A549 (cell line): ENCODE measurements around the gene CITED4. TPM values are rescaled to one million over a fixed set of nuclear protein-coding genes. Genes with fewer than 3 reads are reported as not detected.

Source experiments
- ATAC-seq, 2 experiments: fragments of 200-7000 bp in 1 of 2; fragments of >200 bp in 1 of 2; cut with Nextera tagmentation in 1 of 2; cut with Tn5 transposase in 1 of 2; 3 replicates each; pipeline versions ENCODE4 v1.8.0 to v1.9.1; 2018 to 2020; ENCODE audit warnings: mild to moderate bottlenecking in 1 of 2, moderate library complexity in 1 of 2
- CTCF ChIA-PET: fragments of 300-600 bp; sonication (Branson Sonifier 250); formaldehyde crosslinking; extraction: SDS; loops from one replicate; lab custom pipeline; 2021; ENCODE audit warnings: antibody characterized with exemption, inconsistent platforms; lab: Yijun Ruan, JAX
- POLR2A ChIA-PET: fragments of 350-600 bp; formaldehyde crosslinking; extraction: SDS; loops from one replicate; lab custom pipeline; 2021; ENCODE audit warnings: antibody characterized with exemption, inconsistent platforms; lab: Yijun Ruan, JAX
- DNase-seq, 2 experiments: peaks; one replicate each; pipeline versions ENCODE4 v3.0.0 to v3.0.0-alpha.2; 2011 to 2016; ENCODE audit warnings: low read depth in 1 of 2, low spot score in 1 of 2
- FAIRE-seq: peaks from 2 replicates; lab custom pipeline; 2011; peaks lifted over from hg19 to GRCh38; lab: Jason Lieb, UNC
- H3K27ac ChIP-seq, 2 experiments: fragments of >200 bp; sonication (Bioruptor Twin); formaldehyde crosslinking; 3 replicates each; pipeline ENCODE4 v1.5.1; 2016 to 2017
- H3K4me1 ChIP-seq: fragments of >200 bp; sonication (Bioruptor Twin); formaldehyde crosslinking; 3 replicates; pipeline ENCODE4 v1.6.1; 2016
- H3K4me2 ChIP-seq: fragments of >200 bp; sonication (Bioruptor Twin); formaldehyde crosslinking; 3 replicates; pipeline ENCODE4 v1.6.1; 2016
- H3K4me3 ChIP-seq: fragments of >200 bp; sonication (Bioruptor Twin); formaldehyde crosslinking; 3 replicates; pipeline ENCODE4 v1.5.1; 2016
- H3K9me3 ChIP-seq: fragments of >200 bp; sonication (Bioruptor Twin); formaldehyde crosslinking; 3 replicates; pipeline ENCODE4 v1.6.1; 2016
- BHLHE40 ChIP-seq: IDR thresholded peaks from 2 replicates; pipeline ENCODE4 v1.6.1; 2012; ENCODE audit warnings: low read depth, low read length, inconsistent platforms
- CBX2 ChIP-seq: fragments of 200-600 bp; sonication (generic); IDR thresholded peaks from 2 replicates; pipeline ENCODE4 v1.6.1; 2016; ENCODE audit warnings: low read depth, mild to moderate bottlenecking, borderline replicate concordance
- CBX8 ChIP-seq: fragments of 200-600 bp; sonication (generic); IDR thresholded peaks from 2 replicates; pipeline ENCODE4 v1.6.1; 2016
- CHD2 ChIP-seq: fragments of 150-350 bp; IDR thresholded peaks from 2 replicates; pipeline ENCODE4 v1.6.1; 2014; ENCODE audit warnings: low read length; ENCODE audit not compliant: partially characterized antibody
- EP300 ChIP-seq, 2 experiments: fragments of >200 bp; sonication (Bioruptor Twin); formaldehyde crosslinking; IDR thresholded peaks; 2 replicates in 1 of 2; 3 replicates in 1 of 2; pipeline ENCODE4 v1.6.1; 2016 to 2017
- ESRRA ChIP-seq: fragments of 150-350 bp; IDR thresholded peaks from 2 replicates; pipeline ENCODE4 v1.6.1; 2014; ENCODE audit warnings: mild to moderate bottlenecking, low read length, borderline replicate concordance
- FOSB ChIP-seq: fragments of 250-450 bp; sonication (Bioruptor Pico); IDR thresholded peaks from 2 replicates; pipeline ENCODE4 v1.5.0; 2020; ENCODE audit warnings: mild to moderate bottlenecking, moderate library complexity
- FOSL2 ChIP-seq, 2 experiments: fragments of 450-650 bp in 1 of 2; fragments of >200 bp in 1 of 2; sonication (Bioruptor Twin) in 1 of 2; formaldehyde crosslinking; IDR thresholded peaks; 2 replicates each; pipeline versions ENCODE4 v1.5.0 to v1.6.1; 2016 to 2020; ENCODE audit warnings: mild to moderate bottlenecking in 1 of 2, moderate library complexity in 1 of 2
- FOXS1 ChIP-seq: fragments of 250-450 bp; sonication (Bioruptor Pico); IDR thresholded peaks from 2 replicates; pipeline ENCODE4 v1.5.0; 2020; ENCODE audit warnings: mild to moderate bottlenecking, moderate library complexity
- GATA3 ChIP-seq: IDR thresholded peaks from 2 replicates; pipeline ENCODE4 v1.6.1; 2012; ENCODE audit warnings: borderline replicate concordance
- HOXA7 ChIP-seq: fragments of 250-450 bp; sonication (Bioruptor Pico); IDR thresholded peaks from 2 replicates; pipeline ENCODE4 v1.5.0; 2020; ENCODE audit warnings: mild to moderate bottlenecking, moderate library complexity
- HOXB5 ChIP-seq: fragments of 250-450 bp; sonication (Bioruptor Pico); IDR thresholded peaks from 2 replicates; pipeline ENCODE4 v1.5.0; 2020; ENCODE audit warnings: mild to moderate bottlenecking, moderate library complexity
- JUN ChIP-seq, 2 experiments: fragments of >200 bp; sonication (Bioruptor Twin); formaldehyde crosslinking; IDR thresholded peaks; 2 replicates in 1 of 2; 3 replicates in 1 of 2; pipeline ENCODE4 v1.6.1; 2016 to 2017
- JUNB ChIP-seq: fragments of >200 bp; sonication (Bioruptor Twin); formaldehyde crosslinking; IDR thresholded peaks from 2 replicates; pipeline ENCODE4 v1.6.1; 2016
- MAFK ChIP-seq: fragments of 450-650 bp; IDR thresholded peaks from 2 replicates; pipeline ENCODE4 v1.6.1; 2014; ENCODE audit not compliant: partially characterized antibody
- NR3C1 ChIP-seq: fragments of >200 bp; sonication (Bioruptor Twin); formaldehyde crosslinking; IDR thresholded peaks from 3 replicates; pipeline ENCODE4 v1.6.1; 2017
- PHF8 ChIP-seq: fragments of 200-600 bp; sonication (generic); IDR thresholded peaks from 2 replicates; pipeline ENCODE4 v1.6.1; 2016; ENCODE audit warnings: low read depth, mild to moderate bottlenecking, antibody characterized with exemption, moderate library complexity, borderline replicate concordance
- RAD21 ChIP-seq, 2 experiments: fragments of >200 bp in 1 of 2; sonication (Bioruptor Twin) in 1 of 2; formaldehyde crosslinking in 1 of 2; IDR thresholded peaks in 1 of 2; conservative IDR thresholded peaks in 1 of 2; 2 replicates in 1 of 2; 3 replicates in 1 of 2; pipeline ENCODE4 v1.6.1; 2012 to 2018; ENCODE audit warnings: inconsistent platforms in 1 of 2
- RARB ChIP-seq: fragments of 250-450 bp; sonication (Bioruptor Pico); IDR thresholded peaks from 2 replicates; pipeline ENCODE4 v1.8.0; 2021; ENCODE audit warnings: mild to moderate bottlenecking, moderate library complexity
- RFX5 ChIP-seq: fragments of 450-650 bp; IDR thresholded peaks from 2 replicates; pipeline ENCODE4 v1.7.1; 2014; ENCODE audit warnings: antibody characterized with exemption, mild to moderate bottlenecking, moderate library complexity
- ZNF302 ChIP-seq: fragments of 250-450 bp; sonication (Bioruptor Pico); IDR thresholded peaks from 2 replicates; pipeline ENCODE4 v1.9.0; 2021; ENCODE audit warnings: inconsistent platforms, mild to moderate bottlenecking, moderate library complexity
- WGBS: methylation state at CpG from one replicate; pipeline ENCODE4 v1.1.6; 2017; ENCODE audit errors: missing lambda C conversion rate; 5-methylcytosine and 5-hydroxymethylcytosine counted together
- polyA plus RNA-seq, 4 experiments: library from polyadenylated mRNA; depleted of rRNA in 3 of 4; stranded (reverse); fragments of >200 nt; fragmentation: RNase III in 1 of 4; extraction: RNeasy Plus Mini Kit Qiagen cat#74134 plus additional on column Dnase treatment in 1 of 4; gene quantifications; 2 replicates in 3 of 4; 3 replicates in 1 of 4; pipeline ENCODE4 v1.2.3, GENCODE V29; 2011 to 2017
- TF ChIP-seq, protein P1 (sequence below): IDR thresholded peaks from 2 replicates; pipeline ENCODE4 v1.6.1; 2012; ENCODE audit warnings: low read depth, borderline replicate concordance
- TF ChIP-seq, protein P2 (sequence below): IDR thresholded peaks from 2 replicates; pipeline ENCODE4 v1.6.1; 2012
- TF ChIP-seq, protein P3 (sequence below): fragments of 250-450 bp; sonication (Bioruptor Pico); IDR thresholded peaks from 2 replicates; pipeline ENCODE4 v1.5.0; 2021; ENCODE audit warnings: mild to moderate bottlenecking, moderate library complexity, borderline replicate concordance
- TF ChIP-seq, protein P4 (sequence below): IDR thresholded peaks from 2 replicates; pipeline ENCODE4 v1.6.1; 2012
- TF ChIP-seq, protein P5 (sequence below): fragments of >200 bp; sonication (Bioruptor Twin); formaldehyde crosslinking; IDR thresholded peaks from 3 replicates; pipeline ENCODE4 v1.6.1; 2016

Gene CITED4
- polyA plus RNA-seq, 2 of the 4 experiments (the other 2 are of a cell fraction), result 7.1 to 32.2 TPM

DNA sequence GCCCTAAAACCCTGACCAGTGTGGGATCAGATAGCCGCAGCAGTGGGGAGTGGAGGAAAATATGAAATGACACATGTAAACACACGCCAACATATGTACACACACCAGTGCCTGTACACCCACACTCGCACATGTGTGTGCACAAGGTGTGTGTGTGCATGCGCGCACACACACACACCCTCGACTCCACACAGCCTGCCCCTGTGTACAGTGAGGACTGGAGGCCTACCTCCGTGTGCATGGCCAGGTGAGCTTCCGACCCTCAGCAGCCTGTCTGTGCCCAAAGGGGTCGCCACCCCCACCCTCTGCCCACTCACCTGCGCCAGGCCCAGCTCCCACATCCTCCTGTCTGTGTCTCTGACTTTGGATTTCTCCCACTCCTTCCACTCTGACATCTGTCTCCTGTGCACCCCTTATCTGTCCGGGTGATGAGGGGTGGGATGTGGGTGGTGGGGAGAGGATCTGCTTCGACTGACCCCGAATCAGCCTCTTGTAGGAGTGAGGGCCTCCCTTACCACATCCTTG lies 31.7 kb downstream of the CITED4 start:
- no peaks in the 10 kb centered on the region for H3K9me3 ChIP-seq
- TF ChIP-seq, protein P1, sequence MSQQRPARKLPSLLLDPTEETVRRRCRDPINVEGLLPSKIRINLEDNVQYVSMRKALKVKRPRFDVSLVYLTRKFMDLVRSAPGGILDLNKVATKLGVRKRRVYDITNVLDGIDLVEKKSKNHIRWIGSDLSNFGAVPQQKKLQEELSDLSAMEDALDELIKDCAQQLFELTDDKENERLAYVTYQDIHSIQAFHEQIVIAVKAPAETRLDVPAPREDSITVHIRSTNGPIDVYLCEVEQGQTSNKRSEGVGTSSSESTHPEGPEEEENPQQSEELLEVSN, result no peak
- TF ChIP-seq FOSB (CRISPR knock-in tag) (no peak), JUNB (no peak), BHLHE40 (no peak), CBX2 (no peak), GATA3 (no peak), MAFK (no peak), NR3C1 (no peak), CHD2 (no peak), HOXB5 (CRISPR knock-in tag) (no peak), CBX8 (no peak), EP300 (IDR thresholded peaks at IDR 0.05) (no peak), ESRRA (no peak)
- TF ChIP-seq, protein P2, sequence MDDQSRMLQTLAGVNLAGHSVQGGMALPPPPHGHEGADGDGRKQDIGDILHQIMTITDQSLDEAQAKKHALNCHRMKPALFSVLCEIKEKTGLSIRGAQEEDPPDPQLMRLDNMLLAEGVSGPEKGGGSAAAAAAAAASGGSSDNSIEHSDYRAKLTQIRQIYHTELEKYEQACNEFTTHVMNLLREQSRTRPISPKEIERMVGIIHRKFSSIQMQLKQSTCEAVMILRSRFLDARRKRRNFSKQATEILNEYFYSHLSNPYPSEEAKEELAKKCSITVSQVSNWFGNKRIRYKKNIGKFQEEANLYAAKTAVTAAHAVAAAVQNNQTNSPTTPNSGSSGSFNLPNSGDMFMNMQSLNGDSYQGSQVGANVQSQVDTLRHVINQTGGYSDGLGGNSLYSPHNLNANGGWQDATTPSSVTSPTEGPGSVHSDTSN, result no peak
- 82% methylated on average over 13 of the region's 13 CpGs for WGBS
- ChIA-PET POLR2A (no interaction called here), CTCF (interaction anchor here (1.3 to 4.7 kb wide), 3 partner anchors 10 to 123 kb away, joined by 3 to 23 read pairs (median 11); no protein-coding TSS in a partner anchor)
- H3K27ac ChIP-seq, result no peak overlapping the region
- FAIRE-seq, result no peak
- no peak overlapping the region for H3K4me3 ChIP-seq
- no peak overlapping the region for H3K4me2 ChIP-seq
- peaks cover 4% of the 10 kb centered on the region for H3K4me1 ChIP-seq
- no peak for ATAC-seq
- no peak for DNase-seq

DNA sequence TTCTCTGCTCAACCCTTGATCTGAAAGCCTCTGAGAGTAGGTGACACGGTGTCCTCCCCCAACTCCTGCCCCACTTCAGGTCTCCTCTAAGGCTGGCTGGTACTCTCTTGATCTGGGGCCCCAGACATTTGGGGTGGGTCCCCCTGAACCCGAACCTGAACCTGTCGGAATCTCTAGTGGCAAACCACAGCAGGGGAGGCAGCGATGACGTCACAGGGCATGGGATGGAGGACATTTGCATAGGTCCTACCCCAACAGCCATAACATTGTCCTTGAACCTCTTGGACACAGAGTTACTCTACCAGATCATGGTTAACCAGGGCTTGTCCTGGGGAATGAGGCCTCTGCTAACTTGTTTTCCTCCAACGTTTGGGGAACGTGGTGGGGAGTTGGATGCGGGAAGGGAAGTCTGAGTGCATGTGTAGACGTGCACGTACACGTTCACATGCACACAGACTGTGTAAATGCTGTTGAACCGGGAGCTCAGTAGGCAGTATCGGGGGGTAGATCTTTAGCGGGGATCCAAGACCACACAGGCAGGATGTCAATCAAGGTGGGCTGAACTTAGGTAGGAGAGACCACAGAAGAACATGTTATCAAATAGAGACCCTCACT lies 32.4 kb downstream of the CITED4 start:
- WGBS, result 84% methylated on average over 10 of the region's 14 CpGs
- CTCF ChIA-PET, result interaction anchor here (4.7 kb wide), 1 partner anchor 20 kb away, joined by 23 read pairs; no protein-coding TSS in a partner anchor
- ATAC-seq, result no peak

More for the DNA sequence above, 32.4 kb downstream of the CITED4 start:
- H3K4me2 ChIP-seq, result no peak overlapping the region
- TF ChIP-seq RARB, result no peak
- no peak for TF ChIP-seq RFX5
- TF ChIP-seq, protein P3, sequence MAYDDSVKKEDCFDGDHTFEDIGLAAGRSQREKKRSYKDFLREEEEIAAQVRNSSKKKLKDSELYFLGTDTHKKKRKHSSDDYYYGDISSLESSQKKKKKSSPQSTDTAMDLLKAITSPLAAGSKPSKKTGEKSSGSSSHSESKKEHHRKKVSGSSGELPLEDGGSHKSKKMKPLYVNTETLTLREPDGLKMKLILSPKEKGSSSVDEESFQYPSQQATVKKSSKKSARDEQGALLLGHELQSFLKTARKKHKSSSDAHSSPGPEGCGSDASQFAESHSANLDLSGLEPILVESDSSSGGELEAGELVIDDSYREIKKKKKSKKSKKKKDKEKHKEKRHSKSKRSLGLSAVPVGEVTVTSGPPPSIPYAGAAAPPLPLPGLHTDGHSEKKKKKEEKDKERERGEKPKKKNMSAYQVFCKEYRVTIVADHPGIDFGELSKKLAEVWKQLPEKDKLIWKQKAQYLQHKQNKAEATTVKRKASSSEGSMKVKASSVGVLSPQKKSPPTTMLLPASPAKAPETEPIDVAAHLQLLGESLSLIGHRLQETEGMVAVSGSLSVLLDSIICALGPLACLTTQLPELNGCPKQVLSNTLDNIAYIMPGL (CRISPR knock-in tag), result no peak
- TF ChIP-seq, protein P4, sequence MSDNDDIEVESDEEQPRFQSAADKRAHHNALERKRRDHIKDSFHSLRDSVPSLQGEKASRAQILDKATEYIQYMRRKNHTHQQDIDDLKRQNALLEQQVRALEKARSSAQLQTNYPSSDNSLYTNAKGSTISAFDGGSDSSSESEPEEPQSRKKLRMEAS, result no peak
- TF ChIP-seq FOXS1 (CRISPR knock-in tag), result no peak
- TF ChIP-seq JUNB, result no peak
- TF ChIP-seq HOXA7 (CRISPR knock-in tag), result no peak
- no peak for TF ChIP-seq JUN (IDR thresholded peaks at IDR 0.05)
- TF ChIP-seq FOSB (CRISPR knock-in tag), result no peak
- no peak for TF ChIP-seq PHF8
- TF ChIP-seq RAD21 (conservative IDR thresholded peaks at IDR 0.05 in 1 of 2, IDR thresholded peaks at IDR 0.05 in 1 of 2), result no peak
- TF ChIP-seq, protein P5, sequence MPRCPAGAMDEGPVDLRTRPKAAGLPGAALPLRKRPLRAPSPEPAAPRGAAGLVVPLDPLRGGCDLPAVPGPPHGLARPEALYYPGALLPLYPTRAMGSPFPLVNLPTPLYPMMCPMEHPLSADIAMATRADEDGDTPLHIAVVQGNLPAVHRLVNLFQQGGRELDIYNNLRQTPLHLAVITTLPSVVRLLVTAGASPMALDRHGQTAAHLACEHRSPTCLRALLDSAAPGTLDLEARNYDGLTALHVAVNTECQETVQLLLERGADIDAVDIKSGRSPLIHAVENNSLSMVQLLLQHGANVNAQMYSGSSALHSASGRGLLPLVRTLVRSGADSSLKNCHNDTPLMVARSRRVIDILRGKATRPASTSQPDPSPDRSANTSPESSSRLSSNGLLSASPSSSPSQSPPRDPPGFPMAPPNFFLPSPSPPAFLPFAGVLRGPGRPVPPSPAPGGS, result no peak
- TF ChIP-seq FOSL2 (IDR thresholded peaks at IDR 0.05), result no peak
- no peak for TF ChIP-seq FOSL2 (CRISPR knock-in tag; IDR thresholded peaks at IDR 0.05)
- no peak for TF ChIP-seq CBX2
- TF ChIP-seq, protein P2, result no peak
- no peak for TF ChIP-seq ZNF302 (CRISPR knock-in tag)
- peaks cover 12% of the 10 kb centered on the region for H3K4me1 ChIP-seq
- no peak overlapping the region for H3K27ac ChIP-seq
- FAIRE-seq (no peak), DNase-seq (no peak)
- H3K4me3 ChIP-seq, result no peak overlapping the region
- POLR2A ChIA-PET, result no interaction called here
- no peaks in the 10 kb centered on the region for H3K9me3 ChIP-seq
